ENCODE measurements around the gene SHB. TPM values are rescaled to one million over a fixed set of nuclear protein-coding genes. Genes with fewer than 3 reads are reported as not detected.

The SHB gene
- total RNA-seq, 1 donor from 2014 or later, result 18.5 TPM

GRCh38 chr9:37950561-37950960 lies 118.5 kb downstream of the SHB start:
- H3K4me3 Mint-ChIP-seq (ENCODE audit: unreplicated experiment), result no peak overlapping the region
- no peak for DNase-seq (ENCODE audit: low spot score)
- H3K9me3 Mint-ChIP-seq (ENCODE audit: unreplicated experiment), result no peaks in the 10 kb centered on the region
- peaks cover 18% of the 10 kb centered on the region for H3K4me1 Mint-ChIP-seq (ENCODE audit: unreplicated experiment)
- H3K36me3 Mint-ChIP-seq (ENCODE audit: low read depth, unreplicated experiment), result peaks cover 58% of the 10 kb centered on the region
- TF ChIP-seq CTCF (IDR thresholded peaks at IDR 0.05; ENCODE audit: unreplicated experiment), result no peak
- H3K27ac Mint-ChIP-seq (ENCODE audit: unreplicated experiment), result peak overlapping the region; percentile 62
- peaks cover 7% of the 10 kb centered on the region for H3K27me3 Mint-ChIP-seq (ENCODE audit: unreplicated experiment)

DNA sequence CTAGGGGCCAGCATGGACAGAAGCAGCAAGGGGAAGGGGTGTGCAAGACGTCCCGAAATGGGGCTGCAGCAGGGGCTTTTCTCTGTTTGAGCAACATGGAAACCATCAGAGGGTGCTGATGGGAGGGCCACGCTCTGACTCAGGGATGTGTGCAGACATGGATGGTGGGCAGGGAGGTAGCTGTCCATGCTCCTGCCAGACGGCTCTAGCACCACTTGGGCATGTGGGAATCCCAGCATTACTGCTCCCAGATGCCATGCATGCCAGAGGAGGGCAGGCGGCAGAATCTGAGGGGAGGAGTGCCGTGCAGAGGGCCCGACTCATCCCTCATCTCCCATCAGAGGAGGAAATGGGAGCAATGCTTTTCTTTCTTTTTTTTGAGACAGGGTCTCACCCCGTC lies 119.5 kb downstream of the SHB start:
- Mint-ChIP-seq H3K36me3 (ENCODE audit: low read depth, unreplicated experiment) (peaks cover 56% of the 10 kb centered on the region), H3K4me1 (ENCODE audit: unreplicated experiment) (peaks cover 20% of the 10 kb centered on the region), H3K9me3 (ENCODE audit: unreplicated experiment) (no peaks in the 10 kb centered on the region), H3K27ac (ENCODE audit: unreplicated experiment) (no peak overlapping the region), H3K4me3 (ENCODE audit: unreplicated experiment) (no peak overlapping the region), H3K27me3 (ENCODE audit: unreplicated experiment) (peaks cover 7% of the 10 kb centered on the region)
- no peak for DNase-seq (ENCODE audit: low spot score)
- TF ChIP-seq CTCF (IDR thresholded peaks at IDR 0.05; ENCODE audit: unreplicated experiment), result no peak

DNA sequence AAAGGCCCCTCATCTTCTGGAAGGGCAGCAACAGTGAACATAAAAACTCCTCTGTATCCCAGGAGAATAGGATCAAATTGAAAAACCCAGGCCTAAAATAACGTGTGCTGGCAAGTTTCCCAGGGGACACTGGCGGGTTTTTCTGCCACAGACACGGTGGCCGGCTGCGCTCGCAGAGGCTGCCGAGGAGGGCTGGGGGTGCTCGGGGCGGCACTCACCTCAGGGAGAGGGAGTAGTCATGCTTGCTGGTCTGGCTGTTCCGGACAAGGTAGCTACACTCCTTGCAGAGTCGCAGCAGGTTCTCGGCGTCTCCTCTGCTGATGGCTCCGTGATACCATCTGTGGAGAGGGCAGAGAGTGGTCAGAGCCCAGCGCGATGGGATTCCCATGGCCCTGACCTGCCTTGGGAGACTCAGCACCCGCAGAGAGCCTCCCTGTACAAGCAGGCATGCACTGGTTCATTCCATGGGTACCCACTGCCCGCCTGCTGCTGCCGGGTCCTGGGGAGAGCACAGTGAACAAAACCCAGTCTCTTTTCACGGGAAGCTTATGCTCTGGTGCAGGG lies 120.5 kb downstream of the SHB start:
- peaks cover 3% of the 10 kb centered on the region for H3K27me3 Mint-ChIP-seq (ENCODE audit: unreplicated experiment)
- peaks cover 53% of the 10 kb centered on the region for H3K36me3 Mint-ChIP-seq (ENCODE audit: low read depth, unreplicated experiment)
- peaks cover 12% of the 10 kb centered on the region for H3K4me1 Mint-ChIP-seq (ENCODE audit: unreplicated experiment)
- H3K9me3 Mint-ChIP-seq (ENCODE audit: unreplicated experiment), result no peaks in the 10 kb centered on the region
- TF ChIP-seq CTCF (IDR thresholded peaks at IDR 0.05; ENCODE audit: unreplicated experiment), result no peak
- DNase-seq (ENCODE audit: low spot score), result no peak
- H3K4me3 Mint-ChIP-seq (ENCODE audit: unreplicated experiment), result no peak overlapping the region
- no peak overlapping the region for H3K27ac Mint-ChIP-seq (ENCODE audit: unreplicated experiment)

DNA sequence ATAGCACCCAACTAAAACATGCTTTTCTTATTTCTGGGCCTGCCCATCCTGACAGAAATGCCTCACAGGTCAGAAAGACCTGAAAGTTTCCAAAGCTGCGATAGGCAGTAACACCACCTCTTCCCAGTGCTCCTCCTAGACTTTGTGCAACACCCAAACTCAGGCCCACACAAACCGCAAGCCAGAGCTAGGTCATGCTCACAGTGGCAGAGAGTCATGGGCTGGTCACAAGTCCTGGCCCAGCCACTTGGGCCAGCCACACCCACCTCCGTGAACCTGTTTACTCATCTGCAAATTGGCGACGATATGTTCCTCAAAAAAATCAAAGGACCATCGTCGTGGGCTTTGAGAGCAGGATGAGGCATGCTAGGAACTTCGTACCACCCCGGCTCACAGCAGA lies 121.0 kb downstream of the SHB start:
- Mint-ChIP-seq H3K27ac (ENCODE audit: unreplicated experiment) (no peak overlapping the region), H3K4me1 (ENCODE audit: unreplicated experiment) (peaks cover 9% of the 10 kb centered on the region), H3K4me3 (ENCODE audit: unreplicated experiment) (no peak overlapping the region), H3K27me3 (ENCODE audit: unreplicated experiment) (peaks cover 3% of the 10 kb centered on the region), H3K9me3 (ENCODE audit: unreplicated experiment) (no peaks in the 10 kb centered on the region), H3K36me3 (ENCODE audit: low read depth, unreplicated experiment) (peaks cover 50% of the 10 kb centered on the region)
- TF ChIP-seq CTCF (IDR thresholded peaks at IDR 0.05; ENCODE audit: unreplicated experiment), result no peak
- DNase-seq (ENCODE audit: low spot score), result no peak

- Mint-ChIP-seq H3K36me3 (ENCODE audit: low read depth, unreplicated experiment) (peaks cover 47% of the 10 kb centered on the region), H3K27me3 (ENCODE audit: unreplicated experiment) (peaks cover 3% of the 10 kb centered on the region), H3K4me1 (ENCODE audit: unreplicated experiment) (peaks cover 7% of the 10 kb centered on the region), H3K4me3 (ENCODE audit: unreplicated experiment) (peak overlapping the region; percentile 59), H3K9me3 (ENCODE audit: unreplicated experiment) (no peaks in the 10 kb centered on the region), H3K27ac (ENCODE audit: unreplicated experiment) (no peak overlapping the region)
- DNase-seq (ENCODE audit: low spot score), result no peak
- TF ChIP-seq CTCF (IDR thresholded peaks at IDR 0.05; ENCODE audit: unreplicated experiment), result no peak
Measured at GRCh38 chr9:37947471-37947870, 121.6 kb downstream of the SHB start.
